ENCODE measurements around the gene WDR41.
A peak's percentile ranks its signal among the peaks of the same experiment; 100 is the strongest.
"Not testable (repeated sequence)": the region's sequence is repeated elsewhere in the genome, so short reads cannot be mapped to it uniquely, and the experiment has no call there.

WDR41 gene

GRCh38 chr5:77407152-77407551 lies 85.0 kb downstream of the WDR41 start:
- no peak for DNase-seq (ENCODE audit: low spot score)

GRCh38 chr5:77402796-77403195 lies 89.3 kb downstream of the WDR41 start:
- no peak for DNase-seq (ENCODE audit: low spot score)

- DNase-seq (ENCODE audit: low spot score): peak; percentile 64
Observed at GRCh38 chr5:77400645-77401044, 91.5 kb downstream of the WDR41 start.

- no peak for DNase-seq (ENCODE audit: low spot score)
Observed at GRCh38 chr5:77398896-77399295, 93.2 kb downstream of the WDR41 start.

GRCh38 chr5:77398458-77398857 lies 93.7 kb downstream of the WDR41 start:
- no peak for DNase-seq (ENCODE audit: low spot score)

GRCh38 chr5:77397686-77398292 lies 94.3 kb downstream of the WDR41 start:
- DNase-seq (ENCODE audit: low spot score): no peak

GRCh38 chr5:77396017-77396416 lies 96.1 kb downstream of the WDR41 start:
- no peak for DNase-seq (ENCODE audit: low spot score)

- no peak for DNase-seq (ENCODE audit: low spot score)
Observed at GRCh38 chr5:77394064-77394715, 97.9 kb downstream of the WDR41 start.

GRCh38 chr5:77391240-77391765 lies 100.8 kb downstream of the WDR41 start:
- no peak for DNase-seq (ENCODE audit: low spot score)

- DNase-seq (ENCODE audit: low spot score): peak; percentile 84
Observed at GRCh38 chr5:77390795-77391194, 101.3 kb downstream of the WDR41 start.

GRCh38 chr5:77390221-77390620 lies 101.9 kb downstream of the WDR41 start:
- no peak for DNase-seq (ENCODE audit: low spot score)

GRCh38 chr5:77389746-77390145 lies 102.4 kb downstream of the WDR41 start:
- DNase-seq (ENCODE audit: low spot score): no peak

GRCh38 chr5:77386340-77386739 lies 105.8 kb downstream of the WDR41 start:
- not testable (repeated sequence) for DNase-seq (ENCODE audit: low spot score)

GRCh38 chr5:77383336-77383735 lies 108.8 kb downstream of the WDR41 start:
- not testable (repeated sequence) for DNase-seq (ENCODE audit: low spot score)
